Stimulated activated CD8-positive, alpha-beta memory T cell treated with anti-CD3 and anti-CD28 coated beads, Interleukin-12 subunit alpha, Interleukin-12 subunit beta, amount 100 ng/mL, for 1 hour (primary cell): ENCODE measurements around the gene CPNE5.

ENCODE experiments used
- DNase-seq: peaks from one replicate; pipeline ENCODE4 v3.0.0-alpha.2; 2020; ENCODE audit warnings: low read depth

CPNE5 gene

DNA sequence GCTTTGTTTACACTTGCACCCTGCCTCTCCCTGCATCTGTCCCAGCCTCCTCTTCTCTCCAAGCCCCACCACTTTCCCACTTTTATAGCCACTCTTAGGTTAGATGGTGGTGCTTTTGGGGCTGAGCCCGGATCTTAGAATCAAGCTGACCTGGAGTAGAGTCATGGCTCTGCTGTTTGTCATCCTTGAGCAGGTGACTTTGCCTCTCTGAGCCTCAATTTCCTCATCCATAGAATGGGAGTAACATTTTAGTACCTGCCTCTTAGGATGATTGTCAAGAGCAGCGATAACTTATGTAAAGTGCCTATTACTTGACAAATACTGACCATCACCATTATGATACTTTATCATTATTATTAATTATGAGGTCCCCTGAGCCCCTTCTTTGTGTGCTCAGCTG, 48.2 kb downstream of the CPNE5 start:
- no peak for DNase-seq

DNA sequence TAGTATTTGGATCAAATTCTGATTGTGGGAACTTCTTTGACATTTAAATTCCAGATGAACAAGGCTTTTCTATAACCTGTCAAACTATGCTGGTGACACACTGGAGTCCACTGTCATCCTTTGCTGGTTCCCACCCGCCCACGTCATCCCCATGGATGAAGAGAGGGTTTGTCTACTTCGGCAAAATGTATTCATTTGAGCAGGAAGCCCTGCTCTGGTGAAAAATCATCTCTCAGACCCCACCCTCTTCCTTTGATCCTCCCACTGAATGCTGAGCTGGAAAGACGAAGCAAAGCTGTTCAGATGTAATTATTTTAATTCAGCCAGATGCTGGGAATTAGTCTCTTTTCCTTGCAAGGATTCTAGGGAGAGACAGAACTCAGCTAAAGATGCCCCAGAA, 50.5 kb downstream of the CPNE5 start:
- no peak for DNase-seq

DNA sequence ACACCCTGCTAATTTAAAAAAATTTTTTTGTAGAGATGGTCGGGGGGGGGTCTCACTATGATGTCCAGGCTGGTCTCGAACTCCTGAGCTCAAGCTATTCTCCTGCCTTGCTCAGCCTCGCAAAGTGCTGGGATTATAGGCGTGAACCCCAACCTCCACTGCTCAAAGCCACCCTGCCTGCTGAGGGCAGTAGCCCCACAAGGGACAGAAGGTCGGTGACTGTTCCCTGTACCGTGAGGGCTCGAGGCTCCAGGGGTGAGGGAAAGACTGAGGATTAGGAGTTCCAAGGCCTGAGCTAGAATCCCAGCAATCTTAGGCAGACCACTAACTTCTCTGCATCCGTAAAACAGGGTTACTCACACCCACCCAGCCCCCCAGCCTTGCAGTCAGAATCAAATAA, 51.1 kb downstream of the CPNE5 start:
- DNase-seq = no peak

DNA sequence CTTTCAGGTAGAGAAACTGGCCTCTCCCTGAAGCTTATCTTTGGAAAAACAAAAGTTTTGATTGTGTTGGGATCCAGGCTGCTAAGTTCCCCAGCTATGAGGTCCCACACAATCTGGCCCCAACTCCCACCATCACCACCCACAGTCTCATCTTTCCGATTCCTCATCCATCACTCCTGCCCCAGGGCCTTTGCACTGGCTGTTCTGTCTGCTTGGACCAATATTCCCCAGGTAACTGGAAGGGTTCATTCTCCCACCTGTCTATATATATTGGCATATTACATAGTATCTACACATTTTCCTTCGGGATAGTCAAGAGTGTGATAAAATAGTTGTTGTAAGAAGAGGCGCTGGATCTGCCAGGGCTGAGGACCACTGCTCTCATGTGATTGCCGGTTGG, 52.0 kb downstream of the CPNE5 start:
- DNase-seq = no peak

DNA sequence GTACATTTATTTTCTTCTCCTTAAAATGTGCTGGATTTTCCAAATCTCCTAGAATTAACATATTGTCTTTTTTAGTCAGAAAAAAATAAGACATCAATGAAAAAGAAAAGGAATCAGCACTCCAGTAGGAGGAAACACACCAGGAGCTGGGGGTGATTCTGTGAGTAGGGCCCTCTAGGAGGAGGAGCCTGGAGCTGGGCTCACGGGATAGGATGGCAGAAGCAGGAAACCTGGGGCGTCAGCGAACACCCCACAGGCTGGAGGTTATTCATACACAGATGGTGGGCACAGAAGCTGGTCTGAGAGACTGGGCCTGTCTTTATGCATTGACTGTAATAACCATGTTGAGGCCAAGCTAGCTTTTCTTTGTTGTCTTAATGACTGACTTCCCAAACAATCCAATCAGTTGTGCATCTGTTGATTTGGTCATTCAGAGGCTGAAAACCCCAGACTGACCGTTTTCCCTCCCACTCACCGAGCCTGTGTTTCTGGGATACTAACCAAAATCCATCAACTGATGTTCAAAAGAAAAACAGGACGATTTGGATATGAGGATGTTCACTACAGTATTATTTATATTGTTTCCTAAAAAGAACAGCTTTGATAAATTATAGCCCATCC, 53.1 kb downstream of the CPNE5 start:
- no peak for DNase-seq

DNA sequence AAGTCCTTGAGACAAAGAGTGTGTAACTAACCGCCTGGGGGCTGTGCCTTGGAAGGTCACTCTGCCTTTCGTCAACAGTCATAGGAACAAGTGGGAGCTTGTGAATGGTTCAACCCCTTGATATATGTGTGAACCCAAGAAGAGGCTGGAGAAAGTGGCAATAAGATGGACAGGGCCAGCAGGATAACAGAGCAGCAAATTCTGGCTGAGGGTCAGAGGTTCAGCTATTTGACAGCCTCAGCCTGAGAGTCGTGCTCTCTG, 54.9 kb downstream of the CPNE5 start:
- DNase-seq = no peak

DNA sequence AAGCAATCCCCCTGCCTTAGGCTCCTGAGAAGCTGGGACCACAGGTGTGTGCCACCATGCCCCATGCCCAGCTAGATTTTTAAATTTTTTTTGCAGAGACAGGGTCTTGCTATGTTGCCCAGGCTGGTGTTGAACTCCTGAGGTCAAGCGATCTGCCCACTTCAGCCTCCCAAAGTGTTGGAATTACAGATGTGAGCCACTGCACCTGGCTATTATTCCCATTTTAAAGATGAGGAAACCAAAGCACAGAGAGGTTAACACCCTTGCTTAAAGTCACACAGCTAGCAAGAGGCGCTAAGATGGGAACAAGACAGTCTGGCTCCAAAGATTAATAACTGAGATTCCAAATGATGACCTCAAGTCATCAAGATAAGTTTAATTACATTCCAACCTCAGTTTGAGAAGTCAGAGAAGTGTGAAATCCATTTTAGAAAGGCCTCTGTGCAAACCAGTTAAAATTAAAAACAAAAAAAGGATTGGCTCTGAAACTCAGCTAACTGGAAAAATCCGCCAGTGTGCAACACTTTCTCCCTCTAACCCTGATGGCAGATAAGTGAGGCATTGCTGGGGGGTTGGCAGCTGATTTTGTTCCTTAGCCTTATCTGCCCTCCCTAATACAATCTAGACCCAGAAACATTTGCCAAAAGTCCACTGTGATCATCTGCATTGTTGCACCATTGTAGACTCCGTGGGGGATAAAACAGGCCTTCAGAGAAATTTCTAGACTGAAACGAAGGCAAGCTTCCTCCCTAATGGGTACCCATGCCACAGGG, 55.5 kb downstream of the CPNE5 start:
- DNase-seq = no peak

DNA sequence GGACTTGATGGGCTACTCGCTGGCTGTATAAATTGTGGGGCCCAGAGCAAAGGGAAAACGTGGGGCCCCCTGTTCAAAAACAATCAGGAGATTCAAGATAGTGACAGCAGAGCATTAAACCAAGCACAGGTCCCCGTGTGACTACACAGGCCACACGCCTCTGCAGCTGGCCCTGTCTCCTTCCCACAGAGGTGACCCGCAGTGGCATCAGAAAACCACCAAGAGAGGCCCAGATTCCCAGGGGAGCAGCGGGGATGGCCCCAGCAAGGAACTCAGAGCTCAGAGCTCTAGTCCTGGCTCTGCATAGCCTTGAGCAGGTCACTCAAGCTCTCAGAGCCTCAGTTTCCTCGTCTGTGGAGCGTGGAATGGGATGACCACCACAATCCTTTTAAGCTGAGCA, 57.6 kb downstream of the CPNE5 start:
- no peak for DNase-seq

DNA sequence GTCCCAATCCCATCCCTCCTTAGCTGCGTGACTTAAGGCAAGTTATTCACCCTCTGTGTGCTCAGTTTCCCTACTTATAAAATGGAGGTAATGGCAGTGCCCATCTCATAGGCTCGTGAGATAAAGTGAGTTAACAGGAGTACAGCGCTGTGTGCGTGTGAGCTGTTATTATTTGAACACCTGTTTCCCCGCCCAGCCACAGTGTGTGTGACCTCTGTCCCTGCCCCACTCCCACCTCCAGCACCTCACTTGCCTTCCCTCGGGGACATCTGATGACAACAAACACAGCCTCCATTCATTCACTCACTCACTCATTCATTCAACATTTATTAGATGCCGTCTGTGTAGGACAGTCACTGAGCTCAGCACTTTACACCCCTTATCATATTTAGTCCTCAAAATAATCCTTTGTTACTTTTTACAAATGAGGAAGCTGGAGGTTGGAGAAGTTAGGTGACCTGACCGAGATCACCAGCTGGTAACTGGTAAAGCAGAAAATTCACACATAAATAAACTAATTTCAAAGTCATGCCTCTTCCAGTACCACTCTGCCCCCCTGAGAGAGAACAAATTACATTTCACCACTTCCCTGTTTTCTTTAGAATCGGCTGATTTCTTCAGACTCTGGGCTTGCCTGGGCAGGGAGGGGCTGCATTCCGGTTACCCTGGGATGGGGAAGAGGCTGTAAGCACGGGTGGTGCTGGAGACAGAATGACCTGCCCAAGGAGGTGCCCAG, 58.6 kb downstream of the CPNE5 start:
- DNase-seq = no peak

DNA sequence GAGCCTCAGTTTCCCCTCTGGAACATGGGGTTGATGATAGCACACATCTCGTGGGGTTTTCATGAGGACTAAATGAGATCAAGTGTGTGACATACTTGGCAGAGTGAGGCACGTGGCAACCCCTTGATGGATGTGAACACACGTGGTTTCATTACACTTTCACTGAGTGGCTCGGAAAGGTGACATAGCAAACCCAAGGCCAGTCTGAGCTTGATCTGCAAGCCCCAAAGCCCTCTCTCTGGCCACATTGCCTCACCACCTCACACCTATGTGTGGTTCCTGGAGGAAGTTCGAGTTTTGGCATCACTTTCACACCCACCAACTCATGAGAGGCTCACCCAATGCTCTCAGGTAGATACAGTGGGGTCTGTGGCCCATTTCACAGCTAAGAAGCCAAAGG, 60.0 kb downstream of the CPNE5 start:
- no peak for DNase-seq

DNA sequence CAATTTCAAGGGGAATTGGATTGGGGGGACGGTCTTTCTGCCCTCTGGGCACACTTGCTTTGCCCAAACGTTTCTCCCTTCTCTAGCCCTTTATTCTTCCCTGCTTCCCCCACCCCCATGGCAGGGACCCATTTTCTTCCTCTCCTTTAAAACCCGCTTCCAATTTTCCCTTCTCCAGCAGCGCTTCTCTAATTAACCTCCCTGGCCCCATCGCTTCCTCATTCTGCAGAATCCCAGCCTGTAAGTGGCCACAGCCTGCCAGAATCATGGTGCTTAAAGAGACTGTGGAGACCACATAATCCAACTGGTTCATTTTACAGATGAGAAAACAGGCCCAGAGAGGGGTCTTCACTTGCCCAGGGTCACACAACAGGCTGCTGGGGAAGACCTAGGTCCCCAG, 61.4 kb downstream of the CPNE5 start:
- DNase-seq = no peak

DNA sequence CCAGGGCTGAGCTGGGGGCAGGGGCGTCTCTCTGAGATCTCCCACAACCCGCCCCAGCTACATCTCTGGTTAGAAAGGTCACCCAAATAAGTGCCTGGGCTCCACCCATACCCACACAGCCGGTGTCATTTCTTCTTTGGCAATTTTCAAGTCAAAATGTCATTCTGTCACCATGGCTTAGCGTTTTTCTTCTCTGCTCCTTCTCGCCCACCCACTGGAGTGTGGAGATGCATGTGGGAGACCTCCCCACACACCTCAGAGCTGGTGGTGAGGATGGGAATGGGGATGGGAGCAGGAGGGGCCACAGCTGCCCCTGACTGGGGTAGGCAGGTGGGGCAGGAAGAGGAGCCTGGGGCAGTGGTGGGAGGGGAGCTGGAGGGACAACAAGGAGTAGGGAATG, 63.1 kb downstream of the CPNE5 start:
- no peak for DNase-seq

DNA sequence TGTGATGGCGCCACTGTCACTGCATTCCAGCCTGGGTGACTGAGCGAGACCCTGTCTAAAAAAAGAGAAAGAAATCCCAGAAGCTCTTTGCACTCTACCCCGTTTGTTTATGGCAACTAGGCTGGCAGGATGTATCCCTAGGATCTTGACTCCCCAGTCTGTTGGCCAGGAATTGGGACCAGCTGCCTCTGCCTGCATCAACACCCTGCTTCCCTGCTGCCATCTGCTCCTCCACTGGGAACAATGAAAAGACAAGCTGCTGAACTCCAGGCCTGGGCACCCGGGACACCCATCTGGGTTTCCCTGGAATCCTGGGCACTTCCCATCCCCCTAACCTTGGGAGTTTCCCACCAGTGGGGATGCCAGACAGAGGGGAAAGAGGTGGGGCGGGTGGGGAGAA, 64.9 kb downstream of the CPNE5 start:
- no peak for DNase-seq

DNA sequence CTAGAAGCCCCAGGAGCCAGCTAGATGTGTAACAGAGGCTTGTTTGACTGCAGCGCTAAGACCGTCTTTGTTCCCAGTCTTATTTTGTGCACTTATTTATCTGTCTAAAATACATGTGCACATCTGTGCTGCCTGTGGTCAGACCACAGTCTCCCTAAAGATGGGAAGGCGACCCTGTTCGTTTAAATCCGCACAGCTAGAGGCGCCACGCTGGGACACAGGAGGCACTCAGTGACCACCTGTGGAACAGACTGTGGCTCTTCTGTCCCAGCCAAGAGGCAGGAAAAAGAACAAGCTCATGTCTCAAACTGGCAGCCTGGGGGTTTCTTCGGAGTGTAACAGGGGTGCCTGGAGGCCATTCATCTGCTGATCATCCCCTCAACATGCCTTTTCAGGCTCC, 66.8 kb downstream of the CPNE5 start:
- no peak for DNase-seq

DNA sequence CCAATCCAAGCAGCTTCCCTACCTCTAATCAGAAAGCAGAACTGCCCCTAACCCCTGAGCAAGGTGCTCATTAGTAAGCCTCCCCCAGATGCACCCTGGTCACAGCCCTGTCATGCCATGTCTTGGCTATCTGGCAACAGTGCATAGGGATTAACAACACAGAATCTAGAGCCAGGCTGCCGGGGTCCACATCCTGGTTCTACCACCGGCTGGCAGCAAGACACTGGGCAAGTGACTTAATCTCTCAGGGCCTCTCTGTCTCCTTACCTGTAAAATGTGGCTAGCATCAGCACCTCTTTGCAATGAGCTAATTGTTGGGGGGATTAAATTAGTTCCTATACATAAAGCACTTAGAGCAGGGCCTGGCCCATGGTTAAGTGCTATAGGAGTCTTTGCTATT, 68.1 kb downstream of the CPNE5 start:
- no peak for DNase-seq

DNA sequence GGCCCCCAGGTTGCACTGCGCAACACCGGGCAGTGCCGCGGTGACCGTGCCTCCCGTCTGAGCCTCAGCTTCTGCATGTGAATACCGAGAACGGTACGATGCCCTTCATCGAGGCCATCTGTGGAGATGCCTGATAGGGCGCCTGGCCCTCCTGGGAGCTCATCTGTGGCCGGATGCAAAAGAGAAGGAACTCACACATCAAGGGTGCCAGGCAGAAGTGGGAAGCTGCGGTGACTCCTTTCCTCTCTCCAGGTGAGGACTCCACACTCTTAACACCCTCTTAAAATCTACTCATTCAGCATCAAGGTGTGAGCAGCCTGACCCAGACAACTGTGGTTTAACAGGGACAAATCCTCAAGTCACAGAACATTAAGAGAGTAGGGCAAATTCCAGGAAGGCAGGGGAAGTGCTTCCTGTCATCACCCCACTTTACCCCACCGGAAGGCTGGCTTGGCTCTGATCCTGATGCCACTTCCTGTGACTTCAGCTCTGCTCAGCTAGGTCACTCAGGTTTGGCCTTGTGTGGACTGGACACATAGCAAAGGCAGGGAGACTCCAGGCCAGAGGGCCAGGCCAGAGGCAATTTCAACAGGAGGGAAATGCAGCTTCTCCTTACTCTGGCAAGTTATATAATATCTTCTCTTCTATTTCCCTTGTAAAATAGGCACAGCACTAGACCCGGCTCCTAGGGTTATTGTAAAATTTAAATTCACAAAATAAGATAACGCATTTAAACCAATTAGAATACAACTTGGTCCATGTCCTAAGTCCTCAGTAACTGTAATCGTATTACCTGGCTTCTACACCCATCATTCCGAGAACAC, 69.4 kb downstream of the CPNE5 start:
- no peak for DNase-seq

DNA sequence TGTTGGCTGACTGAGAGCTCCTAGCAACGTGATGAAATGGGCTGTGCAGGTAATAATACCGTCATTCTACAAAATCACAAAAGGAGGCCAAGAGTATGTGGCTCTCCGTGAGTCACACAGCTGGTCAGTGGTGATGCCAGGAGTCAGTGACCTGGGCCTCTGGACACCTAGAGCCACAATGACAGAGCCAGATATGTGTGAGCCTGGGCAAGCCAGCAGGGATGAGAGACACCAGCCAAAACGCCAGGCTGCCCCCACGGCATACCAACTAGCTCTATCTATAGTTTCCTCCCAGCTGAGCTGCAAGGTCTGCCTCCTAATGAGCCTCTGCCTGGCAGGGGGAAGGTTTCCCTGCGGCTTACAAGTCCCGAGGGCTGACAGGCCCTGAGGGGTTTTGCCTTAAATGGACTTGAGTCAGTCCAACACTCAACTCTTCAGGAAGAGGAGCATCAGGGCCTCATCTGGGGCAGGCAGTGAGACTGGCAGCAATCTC, 70.0 kb downstream of the CPNE5 start:
- DNase-seq = no peak

DNA sequence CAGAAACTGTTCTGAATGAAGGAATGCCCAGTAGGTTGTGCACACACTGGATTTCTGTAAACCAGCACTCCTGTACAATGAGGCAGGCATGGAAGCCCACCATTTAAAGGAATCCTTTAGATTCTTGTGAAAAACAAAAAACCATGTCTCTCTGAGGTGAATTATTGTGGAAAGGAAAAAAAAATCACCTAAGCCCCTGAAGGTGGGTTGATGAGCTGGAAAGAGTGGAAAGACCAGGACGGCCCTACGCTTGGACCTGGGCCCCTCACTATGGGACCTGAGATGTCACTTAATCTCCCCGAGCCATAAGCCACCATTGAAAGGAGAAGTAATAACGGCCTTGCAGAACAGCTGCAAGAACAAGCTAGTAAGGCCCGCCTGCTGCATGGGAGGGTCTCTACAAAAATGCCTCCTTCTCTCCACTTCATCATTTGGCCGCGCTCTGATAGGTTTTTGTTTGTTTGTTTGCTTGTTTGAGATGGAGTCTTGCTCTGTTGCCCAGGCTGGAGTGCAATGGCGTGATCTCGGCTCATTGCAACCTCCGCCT, 72.8 kb downstream of the CPNE5 start:
- DNase-seq = no peak

DNA sequence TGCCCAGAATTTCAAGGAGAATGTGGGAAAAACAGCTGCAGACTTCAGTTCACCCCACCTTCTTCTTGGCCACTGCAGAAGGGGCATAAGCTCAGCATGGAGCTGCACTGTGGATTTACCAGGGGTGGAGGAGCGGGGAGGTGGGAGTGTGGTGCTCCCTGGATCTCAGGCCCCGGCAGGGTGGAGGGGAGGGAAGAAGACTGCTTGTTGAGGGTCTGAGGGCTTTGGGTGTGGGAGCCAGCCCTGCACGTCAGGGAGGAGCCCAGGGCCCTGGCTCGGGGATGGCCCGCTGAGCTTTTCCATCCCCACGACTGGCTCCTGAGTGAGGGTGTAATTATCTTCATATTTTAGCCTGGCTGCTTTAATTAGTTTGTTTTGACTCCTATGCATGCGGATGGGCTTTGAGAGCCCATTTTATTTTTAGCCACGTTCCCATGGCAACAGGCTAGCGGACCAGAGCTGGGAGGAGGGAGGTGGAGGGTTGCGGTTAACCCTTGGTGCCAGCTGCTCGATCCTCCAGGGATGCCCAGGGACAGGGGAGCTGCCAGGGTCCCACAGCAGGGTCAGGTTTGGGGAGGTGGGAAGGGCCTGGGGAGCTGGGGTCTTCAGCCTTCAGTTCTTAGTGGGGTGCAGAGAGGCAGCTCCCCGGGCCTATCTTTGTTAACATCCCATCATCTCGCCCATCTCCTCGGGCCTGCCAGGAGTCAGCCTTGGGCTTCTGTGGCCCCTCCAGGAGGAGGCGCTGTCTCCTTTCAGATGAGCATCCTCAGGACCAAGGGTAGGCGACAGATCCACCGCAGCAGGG, 73.4 kb downstream of the CPNE5 start:
- DNase-seq = peak; percentile 66

DNA sequence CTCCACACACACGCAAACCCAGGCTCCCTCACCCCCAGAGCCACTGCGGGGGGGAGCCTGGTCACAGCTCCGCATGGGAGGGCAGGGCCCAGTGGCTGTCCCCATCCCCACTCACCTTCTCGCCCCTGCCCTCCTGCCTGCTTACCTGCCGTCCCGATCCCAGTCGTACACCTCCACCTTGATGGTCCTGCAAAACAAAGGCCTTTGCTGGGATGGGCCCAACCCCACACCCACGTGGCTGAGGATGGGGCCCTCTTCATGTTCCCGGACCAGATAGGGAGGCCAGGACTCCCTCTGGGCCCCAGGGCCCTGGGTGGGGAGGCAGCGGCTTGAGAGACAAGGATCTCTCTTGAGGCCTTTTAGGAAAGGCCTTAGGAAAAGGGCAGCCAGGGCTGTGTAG, 74.1 kb downstream of the CPNE5 start:
- DNase-seq = no peak

DNA sequence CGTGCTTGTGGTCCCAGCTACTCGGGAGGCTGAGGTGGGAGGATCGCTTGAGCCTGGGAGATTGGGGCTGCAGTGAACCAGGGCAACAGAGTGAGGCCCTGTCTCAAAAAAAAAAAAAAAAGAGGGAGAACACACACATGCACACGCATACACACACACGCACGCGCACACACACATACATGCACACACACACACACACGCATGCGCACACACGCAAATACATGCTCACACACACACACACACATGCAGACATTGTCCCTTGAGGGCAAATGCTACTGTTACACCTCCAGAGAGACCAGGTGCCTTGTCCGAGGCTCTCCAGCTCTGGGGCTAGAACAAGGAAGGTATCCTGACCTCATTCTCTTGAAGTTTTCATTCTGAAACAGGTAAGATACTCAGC, 77.1 kb downstream of the CPNE5 start:
- DNase-seq = no peak
